CD4-positive, alpha-beta T cell (primary cell): ENCODE measurements around the gene PID1. TPM values are rescaled to one million over a fixed set of nuclear protein-coding genes. Genes with fewer than 3 reads are reported as not detected.

Experiments used
- ATAC-seq: fragments of 200-7000 bp; cut with Tn5 transposase; one replicate; pipeline ENCODE4 v1.10.0; 2022; ENCODE audit warnings: mild to moderate bottlenecking; ENCODE audit not compliant: poor library complexity
- CTCF ChIA-PET: fragments of 350-600 bp; sonication (Branson Sonifier 250); formaldehyde crosslinking; loops from one replicate; lab custom pipeline; 2021; ENCODE audit warnings: antibody characterized with exemption, inconsistent platforms; lab: Charles Lee
- POLR2A ChIA-PET: fragments of 350-600 bp; sonication (Branson Sonifier 250); formaldehyde crosslinking; loops from one replicate; lab custom pipeline; 2021; ENCODE audit warnings: antibody characterized with exemption, inconsistent platforms; lab: Charles Lee
- DNase-seq, 14 experiments: peaks; one replicate each; pipeline ENCODE4 v3.0.0-alpha.2; 2013 to 2020; ENCODE audit warnings: mixed read lengths in 2 of 14
- H3K27ac ChIP-seq, 2 donors: one replicate each; pipeline versions ENCODE4 v1.5.1 to v1.7.0; 2013; ENCODE audit warnings: low read length in 2 of 2, low read depth in 1 of 2, mild to moderate bottlenecking in 1 of 2
- H3K27me3 ChIP-seq, 2 experiments: 1 replicate in 1 of 2; 2 replicates in 1 of 2; pipeline versions ENCODE4 v1.6.1 to v1.7.0; 2013; ENCODE audit warnings: low read length in 2 of 2, control low read depth in 1 of 2, mild to moderate bottlenecking in 1 of 2, moderate library complexity in 1 of 2; ENCODE audit not compliant: insufficient read depth in 2 of 2, control insufficient read depth in 1 of 2
- H3K36me3 ChIP-seq: one replicate; pipeline ENCODE4 v1.6.1; 2013; ENCODE audit warnings: low read length, control low read depth; ENCODE audit not compliant: insufficient read depth
- H3K4me1 ChIP-seq: one replicate; pipeline ENCODE4 v1.6.1; 2013; ENCODE audit warnings: low read length, control low read depth; ENCODE audit not compliant: insufficient read depth
- H3K4me3 ChIP-seq: one replicate; pipeline ENCODE4 v1.5.1; 2013; ENCODE audit warnings: mild to moderate bottlenecking, low read length, moderate library complexity
- H3K9me3 ChIP-seq, 2 experiments: 1 replicate in 1 of 2; 2 replicates in 1 of 2; pipeline versions ENCODE4 v1.6.1 to v1.7.0; 2013; ENCODE audit warnings: low read length in 2 of 2, mild to moderate bottlenecking in 2 of 2, control low read depth in 1 of 2, moderate library complexity in 1 of 2; ENCODE audit not compliant: control insufficient read depth in 1 of 2, insufficient read depth in 1 of 2
- H3K27ac Mint-ChIP-seq: one replicate; pipeline ENCODE4 v1.8.0; 2020; ENCODE audit warnings: mixed read lengths
- H3K27me3 Mint-ChIP-seq: one replicate; pipeline ENCODE4 v1.8.0; 2021; ENCODE audit warnings: mixed read lengths
- H3K36me3 Mint-ChIP-seq: one replicate; pipeline ENCODE4 v1.8.0; 2021; ENCODE audit warnings: low read depth, mixed read lengths
- H3K4me1 Mint-ChIP-seq: one replicate; pipeline ENCODE4 v1.8.0; 2021; ENCODE audit warnings: low read depth, mixed read lengths
- H3K4me3 Mint-ChIP-seq: one replicate; pipeline ENCODE4 v1.8.0; 2020; ENCODE audit warnings: mild to moderate bottlenecking, mixed read lengths
- H3K9me3 Mint-ChIP-seq: one replicate; pipeline ENCODE4 v1.8.0; 2020; ENCODE audit warnings: mixed read lengths
- CTCF ChIP-seq: fragments of 200-600 bp; IDR thresholded peaks from one replicate; pipeline ENCODE4 v1.8.0; 2022; ENCODE audit warnings: antibody characterized with exemption, mild to moderate bottlenecking
- intact Hi-C, 2 experiments: fragments of 100-400 bp; cut with DNase I in 1 of 2; cut with micrococcal nuclease in 1 of 2; formaldehyde crosslinking; loops; one replicate each; pipeline versions ENCODE4 v1.15.1 to v1.9.0; 2023 to 2025; cut with DNase I, micrococcal nuclease
- total RNA-seq, 174 experiments: library from RNA in 2 of 174; stranded (reverse) in 2 of 174; gene quantifications; one replicate each; pipeline ENCODE4 v1.2.3 and lab custom pipeline; 2021 to 2026

Gene PID1
- total RNA-seq, 2 experiments from 2014 or later = 0.38 to 0.53 TPM

- no peak for DNase-seq
- no peaks in the 10 kb centered on the region for H3K36me3 Mint-ChIP-seq
- H3K27me3 Mint-ChIP-seq = no peaks in the 10 kb centered on the region
- no peak overlapping the region for H3K4me3 ChIP-seq
- no peak overlapping the region for H3K27ac Mint-ChIP-seq
- ChIA-PET POLR2A (no interaction called here), CTCF (interaction anchor here (0.7 kb wide), 1 partner anchor 12 kb away, joined by 3 read pairs; no protein-coding TSS in a partner anchor)
- peaks cover 3% of the 10 kb centered on the region for H3K9me3 Mint-ChIP-seq
- intact Hi-C loops = no loop called here
- no peak overlapping the region for H3K4me3 Mint-ChIP-seq
- no peaks in the 10 kb centered on the region for H3K4me1 Mint-ChIP-seq
- no peak overlapping the region for H3K27ac ChIP-seq
- H3K4me1 ChIP-seq = no peaks in the 10 kb centered on the region
- peaks cover 0 to 3% of the 10 kb centered on the region in 2 experiments for H3K9me3 ChIP-seq
- ATAC-seq = no peak
- TF ChIP-seq CTCF = no peak
- no peaks in the 10 kb centered on the region for H3K36me3 ChIP-seq
- H3K27me3 ChIP-seq = no peaks in the 10 kb centered on the region
Observed at GRCh38 chr2:229051798-229052197, 219.3 kb downstream of the PID1 start.

GRCh38 chr2:229050133-229050532 lies 221.0 kb downstream of the PID1 start:
- Mint-ChIP-seq H3K36me3 (no peaks in the 10 kb centered on the region), H3K4me1 (no peaks in the 10 kb centered on the region), H3K4me3 (no peak overlapping the region), H3K27ac (no peak overlapping the region), H3K27me3 (no peaks in the 10 kb centered on the region), H3K9me3 (peaks cover 5% of the 10 kb centered on the region)
- CTCF ChIA-PET = no interaction called here
- no peak for DNase-seq
- H3K9me3 ChIP-seq = peaks cover 0 to 8% of the 10 kb centered on the region in 2 experiments
- no peaks in the 10 kb centered on the region for H3K27me3 ChIP-seq
- H3K27ac ChIP-seq = no peak overlapping the region
- H3K36me3 ChIP-seq = no peaks in the 10 kb centered on the region
- no peak overlapping the region for H3K4me3 ChIP-seq
- no peaks in the 10 kb centered on the region for H3K4me1 ChIP-seq
- POLR2A ChIA-PET = no interaction called here
- no peak for TF ChIP-seq CTCF
- intact Hi-C loops = no loop called here
- no peak for ATAC-seq

GRCh38 chr2:229048134-229048533 lies 223.0 kb downstream of the PID1 start:
- no peak overlapping the region for H3K4me3 ChIP-seq
- ATAC-seq (no peak), DNase-seq (no peak)
- peaks cover 0 to 8% of the 10 kb centered on the region in 2 experiments for H3K9me3 ChIP-seq
- Mint-ChIP-seq H3K4me1 (no peaks in the 10 kb centered on the region), H3K9me3 (peaks cover 5% of the 10 kb centered on the region), H3K27ac (no peak overlapping the region), H3K27me3 (no peaks in the 10 kb centered on the region), H3K36me3 (no peaks in the 10 kb centered on the region), H3K4me3 (no peak overlapping the region)
- no peak overlapping the region for H3K27ac ChIP-seq
- H3K4me1 ChIP-seq = no peaks in the 10 kb centered on the region
- no peak for TF ChIP-seq CTCF
- CTCF ChIA-PET = no interaction called here
- no peaks in the 10 kb centered on the region for H3K27me3 ChIP-seq
- no peaks in the 10 kb centered on the region for H3K36me3 ChIP-seq
- intact Hi-C loops = no loop called here
- POLR2A ChIA-PET = no interaction called here
